Inferior parietal cortex (tissue), 1 donor: ENCODE results near the gene IGSF21.
"Not testable (repeated sequence)": the region's sequence is repeated elsewhere in the genome, so short reads cannot be mapped to it uniquely, and the experiment has no call there.

Experiments
- DNase-seq: peaks from one replicate; pipeline ENCODE4 v3.0.0-alpha.2; 2016; ENCODE audit errors: extremely low spot score

IGSF21 gene

GRCh38 chr1:18400347-18401102, 292.9 kb downstream of the IGSF21 start:
- DNase-seq = no peak

- DNase-seq = no peak
Observed at GRCh38 chr1:18401921-18402320, 294.3 kb downstream of the IGSF21 start.

GRCh38 chr1:18404460-18404859, 296.9 kb downstream of the IGSF21 start:
- no peak for DNase-seq

- no peak for DNase-seq
Observed at GRCh38 chr1:18407166-18408045, 299.8 kb downstream of the IGSF21 start.

- no peak for DNase-seq
Observed at GRCh38 chr1:18408656-18409370, 301.2 kb downstream of the IGSF21 start.

GRCh38 chr1:18409609-18410237, 302.1 kb downstream of the IGSF21 start:
- no peak for DNase-seq

- DNase-seq = no peak
Observed at GRCh38 chr1:18410407-18410806, 302.8 kb downstream of the IGSF21 start.

- DNase-seq = no peak
Observed at GRCh38 chr1:18411321-18411720, 303.7 kb downstream of the IGSF21 start.

- DNase-seq = no peak
Observed at GRCh38 chr1:18411820-18412641, 304.4 kb downstream of the IGSF21 start.

- no peak for DNase-seq
Observed at GRCh38 chr1:18412882-18413353, 305.3 kb downstream of the IGSF21 start.

- DNase-seq = no peak
Observed at GRCh38 chr1:18413541-18414305, 306.1 kb downstream of the IGSF21 start.

- no peak for DNase-seq
Observed at GRCh38 chr1:18414321-18414720, 306.7 kb downstream of the IGSF21 start.

GRCh38 chr1:18414872-18415447, 307.4 kb downstream of the IGSF21 start:
- no peak for DNase-seq

GRCh38 chr1:18415448-18416027, 307.9 kb downstream of the IGSF21 start:
- no peak for DNase-seq

- not testable (repeated sequence) for DNase-seq
Observed at GRCh38 chr1:18416126-18416525, 308.5 kb downstream of the IGSF21 start.

GRCh38 chr1:18417316-18418269, 310.0 kb downstream of the IGSF21 start:
- no peak for DNase-seq

- DNase-seq = no peak
Observed at GRCh38 chr1:18419113-18419844, 311.7 kb downstream of the IGSF21 start.

GRCh38 chr1:18419845-18420184, 312.2 kb downstream of the IGSF21 start:
- DNase-seq = no peak
